ENCODE measurements around the gene MMP24OS.

MMP24OS gene

DNA sequence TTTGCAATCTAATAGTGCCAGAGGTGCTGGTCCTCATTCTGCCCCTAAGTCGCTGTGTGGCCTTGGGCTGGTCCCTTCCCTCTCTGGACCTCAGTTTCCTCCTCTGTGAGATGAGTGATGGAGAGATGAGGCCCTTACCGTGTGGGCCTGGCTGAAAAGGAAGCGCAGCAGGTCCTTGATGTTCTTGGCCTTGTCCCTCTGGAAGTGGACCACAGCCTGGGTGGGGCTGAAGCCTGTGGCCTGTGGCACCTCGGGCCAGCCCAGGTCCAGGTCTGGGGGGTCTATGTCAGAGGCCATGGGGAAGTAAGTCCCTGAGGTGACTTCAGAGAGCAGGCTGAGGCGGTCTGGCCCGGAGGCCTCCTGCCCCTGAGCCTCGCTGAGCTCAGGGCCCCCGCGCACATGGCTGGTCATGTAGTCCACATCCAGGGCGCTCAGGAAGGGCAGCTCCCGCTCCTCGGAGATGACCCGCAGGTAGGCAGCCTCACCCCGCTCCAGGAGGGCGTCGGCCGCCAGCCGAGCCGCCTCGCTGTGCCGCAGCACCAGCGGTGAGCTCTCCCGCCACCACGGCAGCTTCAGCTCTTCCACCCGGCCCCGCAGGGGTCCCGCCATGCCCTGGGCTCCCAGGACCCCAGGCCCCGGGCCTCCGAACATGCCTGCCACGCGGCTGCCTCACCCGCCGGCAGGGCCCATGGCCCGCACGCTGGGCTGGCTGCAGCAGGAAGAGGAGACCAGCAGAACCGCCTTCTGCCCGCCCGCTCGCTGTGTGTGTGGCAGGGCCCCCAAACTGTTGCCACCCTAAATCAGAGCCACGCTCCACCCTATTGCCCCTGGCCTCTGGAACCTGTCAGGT, 14.0 kb upstream of the MMP24OS start, which contains the start of gene FAM83C:
TSS of gene FAM83C (minus strand) at position 772 of the 850 bp plus-strand sequence. CDS start at position 651, 121 bp downstream.
- DNase-seq (ENCODE audit: low read depth), result no peak

DNA sequence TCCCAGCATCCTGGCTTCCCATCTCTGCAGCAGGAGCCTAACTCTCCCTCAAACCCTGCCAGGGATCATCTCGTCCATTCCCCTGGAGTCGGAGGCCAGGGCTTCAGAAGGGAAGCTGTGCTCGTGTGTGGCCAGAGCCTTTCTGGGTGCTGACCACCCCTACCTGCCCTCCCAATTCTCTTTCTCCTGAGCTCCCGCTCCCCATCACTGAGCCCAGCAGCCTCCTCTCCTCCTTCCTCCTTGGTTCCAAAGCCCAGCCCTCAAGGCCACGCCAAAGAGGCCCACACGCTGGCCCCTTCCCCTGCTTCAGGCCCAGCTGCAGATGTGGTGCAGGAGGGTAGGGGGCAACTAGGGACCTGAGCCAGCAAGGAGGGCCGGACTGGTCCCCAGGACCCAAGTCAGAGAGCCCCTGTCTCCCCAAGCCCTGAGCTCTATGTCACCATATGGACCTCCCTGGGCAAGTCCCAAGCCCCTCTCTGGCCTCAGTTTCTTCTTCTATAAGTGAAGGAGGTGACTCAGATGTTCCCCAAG, 13.0 kb upstream of the MMP24OS start:
- DNase-seq (ENCODE audit: low read depth), result no peak

DNA sequence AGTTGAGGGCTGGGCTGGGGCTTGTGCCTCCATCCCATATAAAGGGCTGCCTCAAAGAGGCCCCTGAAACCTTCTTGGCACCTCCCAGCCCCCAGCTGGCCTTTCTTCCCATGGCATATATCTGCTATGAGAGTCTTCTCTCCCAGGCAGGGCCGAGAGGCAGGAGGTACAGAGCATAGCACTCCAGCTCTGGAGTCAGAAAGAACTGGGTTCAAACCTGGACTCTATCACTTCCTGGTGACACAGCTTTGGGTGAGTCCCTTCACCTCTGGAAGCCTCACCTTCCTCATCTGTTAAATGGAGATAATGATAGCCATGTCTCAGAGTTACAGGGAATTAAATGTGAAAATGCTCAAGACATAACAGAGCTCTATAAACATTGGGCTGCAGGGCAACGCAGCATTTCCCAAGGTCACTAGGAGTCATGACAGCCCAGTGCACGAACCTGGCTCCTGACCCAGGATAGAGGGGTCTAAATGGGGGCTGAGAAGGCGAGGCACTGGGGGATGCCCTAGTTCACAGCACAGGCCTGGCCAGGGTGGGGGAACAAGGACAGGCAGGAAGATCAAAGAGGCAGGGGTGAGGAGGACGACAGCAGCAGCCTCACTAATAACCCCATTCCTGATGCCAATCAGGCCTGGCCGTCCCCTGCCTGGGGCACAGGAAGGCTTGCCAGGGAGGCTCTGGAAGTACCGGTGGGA, 12.4 kb upstream of the MMP24OS start:
- DNase-seq (ENCODE audit: low read depth), result no peak

DNA sequence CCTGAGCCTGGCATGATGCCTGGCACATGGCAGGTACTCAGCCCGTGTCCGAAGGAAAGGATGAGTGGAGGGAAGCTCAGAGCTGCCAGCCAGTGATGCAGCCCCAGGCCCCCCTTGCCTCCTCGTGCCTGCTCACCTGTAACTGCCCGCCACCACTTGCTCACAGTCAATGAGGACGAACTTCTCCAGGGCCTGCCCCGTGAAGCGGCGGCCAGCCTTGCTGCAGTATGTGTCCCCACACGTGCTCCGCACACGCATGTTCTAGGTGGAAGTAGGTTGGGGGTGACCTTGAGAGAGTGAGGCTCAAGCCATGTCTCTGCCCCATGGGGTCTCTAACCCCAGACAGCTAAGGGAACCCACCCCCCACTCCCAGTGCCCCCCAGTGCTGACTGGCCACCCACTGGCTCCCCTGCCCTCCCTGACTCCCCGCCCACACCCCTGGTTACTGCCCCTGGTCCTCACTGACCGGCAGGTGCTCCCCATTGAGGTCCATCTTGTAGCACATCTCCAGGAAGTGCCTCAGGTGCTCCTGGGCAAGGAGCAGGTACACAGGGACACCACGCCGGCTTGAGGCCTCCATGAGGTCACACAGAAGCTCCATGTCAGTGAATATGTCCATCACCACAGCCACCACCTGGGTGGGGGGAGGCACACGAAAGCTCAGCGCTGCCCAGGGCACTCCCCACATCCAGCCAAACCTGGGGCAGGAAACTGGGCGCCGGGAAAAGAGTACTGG, 10.6 kb upstream of the MMP24OS start:
- DNase-seq (ENCODE audit: low read depth), result no peak

DNA sequence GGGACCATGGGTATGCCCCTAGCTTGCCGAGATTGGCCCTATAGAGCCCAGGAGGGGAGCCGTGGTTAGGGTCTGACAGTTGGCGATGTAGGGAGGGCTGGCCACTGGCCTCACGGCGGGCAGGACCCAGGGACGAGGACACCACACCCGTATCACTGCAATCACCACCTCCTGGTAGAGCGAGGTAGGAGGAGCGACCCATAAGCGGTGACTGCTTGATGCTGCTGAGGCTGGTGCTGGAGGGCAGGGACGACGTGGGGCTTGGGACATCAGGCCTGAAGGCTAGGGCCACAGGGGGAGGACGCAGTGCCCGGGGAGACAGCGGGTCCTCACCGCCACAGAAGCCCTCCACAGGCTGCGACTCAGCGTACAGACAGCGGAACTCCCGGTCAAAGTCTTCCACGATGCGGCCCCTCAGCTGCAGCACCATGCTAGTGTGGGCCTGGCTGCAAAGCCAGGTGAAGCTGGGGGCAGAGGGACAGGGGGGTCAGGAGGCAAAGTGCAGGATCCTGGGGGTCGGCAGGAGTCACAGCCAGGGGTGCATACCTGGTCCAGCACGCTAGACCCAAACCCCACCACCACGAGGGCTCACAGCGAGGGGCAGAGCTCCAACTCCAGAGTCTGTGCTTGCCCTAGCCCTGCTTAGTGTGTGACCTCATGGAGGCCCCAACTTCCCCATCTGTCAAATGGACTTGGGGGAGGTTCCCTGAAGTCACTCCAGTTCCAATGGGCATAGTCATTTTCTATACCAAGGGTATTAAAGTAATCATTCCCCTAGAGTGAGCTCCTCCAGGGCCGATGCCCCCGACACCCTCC, 9.8 kb upstream of the MMP24OS start:
- no peak for DNase-seq (ENCODE audit: low read depth)

DNA sequence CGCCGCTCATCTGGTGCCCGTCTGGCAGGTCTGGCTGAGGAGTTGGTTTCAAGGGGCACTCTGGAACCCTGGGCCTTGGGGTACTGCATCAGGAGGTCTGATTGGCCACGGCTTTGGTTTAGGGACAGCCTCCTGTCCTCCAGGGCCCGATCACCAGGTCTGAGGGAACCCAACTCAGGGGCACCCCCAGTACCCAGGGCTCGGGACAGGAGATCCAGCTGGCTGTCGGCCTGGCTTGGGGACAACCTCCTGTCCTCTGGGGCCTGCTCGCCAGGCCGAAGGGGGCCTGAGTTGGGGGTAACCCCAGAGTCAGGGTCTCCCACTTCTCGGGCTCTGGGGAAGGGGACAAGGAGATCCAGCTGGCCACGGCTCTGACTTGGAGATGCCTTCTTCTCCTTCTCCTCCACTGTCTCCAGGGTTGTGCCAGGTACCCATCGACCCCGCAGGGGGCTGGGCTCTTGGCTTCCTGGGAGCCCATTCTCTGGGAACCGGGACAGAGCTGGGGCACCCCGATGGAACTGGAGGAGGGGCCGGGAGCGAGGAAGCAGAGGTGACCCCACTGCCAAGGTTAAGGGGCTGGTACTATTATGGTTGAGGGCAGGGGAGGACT, 9.1 kb upstream of the MMP24OS start:
- DNase-seq (ENCODE audit: low read depth), result no peak

DNA sequence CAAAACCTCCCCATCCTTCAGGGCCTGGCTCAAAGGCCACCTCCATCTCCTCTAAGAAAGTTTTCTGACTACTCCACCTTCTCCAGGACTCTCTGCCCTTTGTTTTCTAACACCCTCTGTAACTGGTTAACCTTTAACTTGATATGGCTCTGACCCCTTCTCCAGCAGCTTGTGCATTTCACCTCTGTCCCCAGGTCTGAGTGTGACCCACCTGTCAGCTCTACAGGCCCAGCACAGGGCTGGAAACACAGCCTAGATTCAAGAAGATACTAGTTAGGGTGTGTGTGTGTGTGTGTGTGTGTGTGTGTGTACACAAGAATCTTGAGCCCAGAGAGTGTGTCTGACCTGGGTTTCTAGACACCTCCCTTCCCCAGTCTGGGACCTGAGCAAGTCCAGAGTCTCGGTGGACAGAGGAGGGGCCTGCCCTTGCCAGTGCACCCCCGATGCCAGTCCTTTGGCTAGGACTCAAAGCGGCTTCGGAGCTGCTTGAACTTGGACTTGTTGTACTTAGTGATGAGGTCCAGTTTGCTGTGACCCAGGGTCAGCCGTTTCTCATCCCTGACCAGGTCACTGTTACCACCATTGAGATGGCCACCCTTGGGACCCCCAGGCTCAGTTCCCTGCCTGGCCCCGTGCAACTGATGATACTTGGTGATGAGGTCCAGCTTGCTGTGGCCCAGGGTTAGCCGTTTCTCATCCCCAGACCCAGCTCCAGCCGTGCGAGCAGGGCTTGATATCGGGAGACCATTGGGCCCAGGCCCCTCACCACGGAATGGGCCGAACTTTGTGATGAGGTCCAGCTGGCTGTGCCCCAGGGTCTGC, 8.4 kb upstream of the MMP24OS start:
- DNase-seq (ENCODE audit: low read depth), result no peak

DNA sequence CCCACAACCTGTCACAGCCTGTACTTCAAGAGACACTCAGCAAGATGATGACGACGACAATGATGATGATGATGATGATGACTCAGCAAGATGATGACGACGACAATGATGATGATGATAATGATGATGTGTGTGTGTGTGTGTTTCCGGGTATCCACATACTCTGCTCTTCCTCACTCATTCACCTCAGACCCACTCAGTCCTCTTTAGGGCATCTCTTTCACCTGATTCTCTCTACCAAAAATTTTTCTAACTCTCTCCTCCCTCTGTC, 7.8 kb upstream of the MMP24OS start:
- no peak for DNase-seq (ENCODE audit: low read depth)

DNA sequence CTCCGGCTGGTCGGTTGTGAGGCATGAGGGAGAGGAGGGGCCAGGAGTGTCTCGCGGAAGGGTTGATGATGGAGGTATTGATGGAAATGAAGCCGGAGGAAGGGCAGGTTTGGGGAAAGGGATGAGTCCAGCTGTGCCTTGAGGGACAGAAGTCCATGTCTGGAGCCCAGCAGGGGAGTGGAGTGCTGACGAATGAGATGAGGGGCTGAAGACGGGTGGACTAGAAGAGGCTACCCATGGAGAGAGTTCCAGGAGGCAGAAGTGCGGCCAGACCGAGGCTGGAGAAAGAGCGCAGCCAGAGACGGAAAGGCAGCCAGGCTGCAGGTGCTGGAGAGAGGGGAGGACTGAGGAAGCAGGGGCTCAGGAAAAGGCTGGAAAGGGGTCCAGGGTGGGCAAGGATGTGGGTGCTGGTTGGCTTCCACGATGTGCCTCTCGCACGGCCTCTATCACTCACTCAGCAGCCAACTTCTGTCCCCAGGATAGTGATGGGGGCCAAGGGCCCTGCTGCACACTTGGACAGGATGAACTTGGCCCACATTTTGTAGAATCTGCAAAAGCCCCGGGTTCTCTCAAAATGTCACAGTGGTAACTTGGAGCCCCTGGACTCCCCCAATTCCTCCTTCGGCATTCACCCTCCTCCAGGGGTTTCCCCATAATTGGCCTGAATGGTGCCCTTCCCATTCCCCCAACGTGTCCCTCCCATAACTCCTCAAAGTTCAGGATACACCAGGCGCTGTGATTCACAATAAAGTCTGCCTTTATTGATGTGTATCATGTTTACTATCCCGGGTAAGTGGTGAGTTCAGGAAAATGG, 7.3 kb upstream of the MMP24OS start:
- no peak for DNase-seq (ENCODE audit: low read depth)

DNA sequence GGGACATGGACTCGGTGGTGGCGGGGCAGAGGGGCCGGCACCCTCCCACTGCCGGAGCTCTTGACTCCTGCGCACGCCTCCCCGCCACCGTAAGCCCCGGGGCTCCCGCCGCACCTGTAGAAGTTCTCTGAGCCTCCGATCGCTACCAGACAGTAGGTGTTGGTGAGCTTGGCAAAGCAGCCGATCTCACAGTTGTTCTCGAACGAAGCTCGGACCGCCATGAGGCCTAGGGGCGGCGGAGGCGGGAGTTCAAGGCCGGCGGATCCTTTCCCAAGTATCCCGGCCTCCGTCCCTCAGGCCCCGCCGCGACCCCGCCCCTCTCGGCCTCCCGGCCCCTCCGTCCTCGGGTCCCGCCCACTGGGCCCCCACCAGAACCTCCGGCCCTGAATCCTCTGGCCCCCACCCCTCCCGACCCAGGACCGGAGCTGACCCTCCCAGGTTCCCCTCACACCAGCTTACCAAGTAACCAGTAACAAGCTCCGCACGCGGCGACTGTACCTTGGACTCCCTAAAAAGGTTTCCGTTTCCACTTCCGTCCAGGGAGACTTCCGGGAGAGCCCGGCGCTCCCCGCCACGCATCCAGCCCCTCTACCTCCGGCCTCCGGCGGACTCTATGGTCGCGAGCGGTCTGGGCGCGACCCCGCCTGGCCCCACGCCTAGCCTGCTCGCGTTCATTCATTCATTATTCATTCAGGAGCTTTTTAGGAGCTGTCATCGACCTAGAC, 6.5 kb upstream of the MMP24OS start, which contains the start of gene EIF6:
TSS of gene EIF6 (minus strand) at position 506 of the 725 bp plus-strand sequence. CDS start at position 221, 285 bp downstream.
- peak; percentile 60 for DNase-seq (ENCODE audit: low read depth)

DNA sequence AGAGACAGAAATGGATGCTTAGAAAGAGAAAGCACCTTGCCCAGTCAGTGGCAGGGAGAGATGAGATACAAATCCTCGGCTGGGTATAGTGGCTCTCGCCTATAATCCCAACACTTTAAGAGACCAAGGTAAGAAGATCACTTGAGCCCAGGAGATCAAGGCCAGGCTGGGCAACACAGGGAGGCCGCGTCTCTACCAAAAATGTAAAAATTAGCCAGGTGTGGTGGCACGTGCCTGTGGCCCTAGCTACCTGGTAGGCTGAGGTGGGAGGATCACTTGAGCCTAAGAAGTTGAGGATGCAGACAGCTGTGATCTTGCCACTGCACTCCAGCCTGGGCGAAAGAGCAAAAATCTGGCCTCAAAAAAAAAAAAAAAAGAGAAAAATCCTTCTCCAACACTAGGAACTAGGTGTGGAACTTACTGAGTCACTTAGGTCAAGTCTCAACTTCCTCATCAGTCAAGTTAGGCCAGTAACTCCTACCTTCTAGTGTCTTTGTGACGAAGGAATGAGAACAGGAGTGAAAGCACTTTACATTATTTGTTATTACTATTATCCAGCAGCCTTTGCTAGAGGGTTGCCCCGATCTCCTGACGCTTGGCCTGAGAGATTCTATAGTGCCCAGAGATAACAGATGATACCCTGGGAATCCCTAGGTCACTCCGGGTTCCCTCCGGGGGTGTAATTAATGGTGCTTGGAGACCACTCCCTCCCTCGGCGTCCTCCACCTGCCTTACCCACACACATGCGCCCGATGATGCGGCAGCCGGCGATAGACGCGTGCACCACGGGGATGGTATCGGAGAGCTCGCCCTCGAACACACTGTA, 5.7 kb upstream of the MMP24OS start:
- peak; percentile 18 for DNase-seq (ENCODE audit: low read depth)

DNA sequence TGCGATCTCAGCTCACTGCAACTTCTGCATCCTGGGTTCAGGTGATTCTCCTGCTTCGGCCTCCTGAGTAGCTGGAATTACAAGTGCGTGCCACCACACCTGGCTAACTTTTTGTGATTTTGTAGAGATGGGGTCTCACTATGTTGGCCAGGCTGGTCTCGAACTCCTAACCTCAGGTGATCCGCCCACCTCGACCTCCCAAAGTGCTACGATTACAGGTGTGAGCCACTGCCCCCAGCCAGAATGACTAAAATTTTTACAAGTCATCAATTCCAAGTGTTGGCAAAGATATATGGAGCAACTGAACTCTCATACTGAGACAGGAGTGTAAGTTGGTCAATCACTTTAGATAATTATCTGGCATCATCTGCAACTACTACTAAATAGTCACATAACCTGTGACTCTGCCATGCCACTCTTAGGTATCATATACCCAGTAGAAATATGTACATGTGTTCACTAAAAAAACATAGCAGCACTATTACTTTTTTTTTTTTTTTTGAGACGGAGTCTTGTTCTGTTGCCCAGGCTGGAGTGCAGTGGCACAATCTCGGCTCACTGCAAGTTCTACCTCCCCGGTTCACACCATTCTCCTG, 3.7 kb upstream of the MMP24OS start:
- no peak for DNase-seq (ENCODE audit: low read depth)

DNA sequence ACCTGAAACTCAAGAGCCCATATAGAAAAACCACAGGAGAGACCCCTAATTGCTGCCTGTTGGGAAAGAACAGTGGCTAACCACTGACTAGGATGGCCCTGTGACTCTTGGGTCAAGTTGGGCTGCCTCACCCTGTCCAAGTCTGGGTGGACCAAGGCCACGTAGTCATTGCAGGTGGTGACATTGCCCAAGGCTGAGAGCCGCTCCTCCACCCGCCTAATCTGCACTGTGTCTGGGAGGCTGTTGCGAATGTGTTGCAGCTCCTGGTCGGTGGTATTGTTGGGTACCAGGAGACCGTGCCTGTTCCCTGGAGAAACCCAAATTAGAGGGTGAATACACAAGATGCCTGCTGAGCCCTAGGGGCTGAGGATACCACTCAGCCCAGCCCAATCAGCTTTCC, 2.6 kb upstream of the MMP24OS start:
- DNase-seq (ENCODE audit: low read depth), result no peak

DNA sequence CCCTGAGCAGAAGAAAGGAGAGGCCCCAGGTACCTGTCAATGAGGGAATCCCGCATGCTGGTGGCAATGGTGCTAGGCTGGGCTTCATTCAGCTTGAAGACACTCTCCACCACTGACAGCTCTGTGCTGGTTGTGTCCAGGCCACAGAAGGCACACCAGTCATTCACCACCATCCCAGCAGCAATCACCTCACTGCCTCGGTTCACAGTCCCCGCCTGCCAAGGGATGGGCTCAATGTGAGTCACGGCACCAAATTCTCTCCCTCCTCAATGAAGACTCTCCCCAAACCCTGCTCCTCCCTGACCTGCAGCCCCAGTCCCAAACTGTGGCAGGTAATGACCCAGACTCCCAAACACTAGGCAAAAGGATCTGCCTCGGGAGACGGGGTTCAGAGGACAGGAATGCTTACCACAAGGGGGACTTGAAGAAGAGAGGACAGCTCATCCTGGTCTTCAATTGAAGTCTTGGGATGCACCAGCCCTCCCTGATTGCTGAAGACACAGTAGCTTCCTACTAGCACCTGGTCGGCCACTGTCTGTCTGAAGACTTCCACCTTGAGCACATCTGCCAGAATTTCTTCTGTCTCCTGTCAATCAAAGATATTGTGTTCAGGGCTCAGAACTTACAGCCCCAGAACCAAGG, 1.7 kb upstream of the MMP24OS start:
- no peak for DNase-seq (ENCODE audit: low read depth)

DNA sequence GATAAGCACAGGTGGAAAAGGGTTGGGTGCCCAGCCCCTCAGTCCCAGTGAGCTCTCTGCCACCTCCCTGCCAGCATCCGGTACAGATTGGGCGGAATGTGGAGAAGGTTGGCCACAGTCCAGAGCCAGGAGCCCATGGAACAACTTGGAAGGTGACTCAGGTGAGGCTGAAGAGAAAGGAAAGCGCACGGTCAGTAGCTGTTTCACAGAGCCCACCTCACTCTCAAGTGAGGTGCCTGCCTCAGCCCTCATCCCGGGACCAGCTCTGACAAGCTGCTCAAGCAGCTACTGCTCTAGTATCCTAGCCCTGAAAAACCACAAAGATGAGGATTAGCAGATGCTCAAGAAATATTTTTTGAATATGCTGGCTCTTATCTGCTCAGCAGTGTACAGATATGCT, 1.1 kb upstream of the MMP24OS start:
- no peak for DNase-seq (ENCODE audit: low read depth)

DNA sequence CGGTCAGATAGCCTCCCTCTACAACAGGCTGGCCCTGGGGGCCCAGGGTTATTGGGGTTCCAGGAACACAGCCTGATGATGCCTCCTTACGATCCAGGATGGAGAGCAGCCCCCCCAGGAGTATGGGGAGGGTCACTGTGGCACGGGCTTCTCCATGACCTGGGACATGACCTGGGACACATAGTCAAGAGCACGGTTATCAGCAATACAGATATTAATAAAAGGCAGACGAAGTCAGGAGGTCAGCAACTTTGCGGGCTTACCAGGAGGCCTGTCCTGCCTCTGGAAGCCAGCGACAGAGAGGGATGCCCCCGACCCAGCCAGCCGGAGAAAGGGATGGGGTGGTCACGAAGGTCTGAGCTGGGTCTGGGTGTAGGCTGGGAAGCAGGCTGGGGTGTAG, 795 bp downstream of the MMP24OS start:
- DNase-seq (ENCODE audit: low read depth), result no peak

DNA sequence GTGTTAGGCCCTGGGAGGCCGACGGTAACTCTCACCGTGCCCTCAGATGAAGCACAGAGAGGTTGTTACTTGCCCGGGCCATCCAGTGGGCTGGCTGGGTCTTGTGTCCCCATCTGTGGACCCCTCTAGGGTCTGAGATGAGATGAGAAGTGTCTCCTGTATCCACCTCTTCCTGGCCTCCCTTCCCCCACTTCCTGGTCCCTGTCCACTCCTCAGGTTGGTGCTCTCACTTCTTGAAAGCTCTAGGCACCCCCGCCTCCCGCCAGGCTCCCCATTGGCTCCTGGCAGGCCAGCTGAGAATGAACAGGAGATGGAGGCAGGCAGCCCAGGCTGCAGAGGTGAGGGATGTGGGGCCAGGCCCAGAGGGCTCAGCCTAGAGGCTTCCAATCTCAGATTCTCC, 1.5 kb downstream of the MMP24OS start:
- DNase-seq (ENCODE audit: low read depth), result no peak
